ENCODE results near the gene EYA2.

The EYA2 gene

GRCh38 chr20:47079047-47079446, 184.4 kb downstream of the EYA2 start:
- no peak for DNase-seq

- DNase-seq = no peak
Observed at GRCh38 chr20:47080365-47080764, 185.7 kb downstream of the EYA2 start.

- DNase-seq = no peak
Observed at GRCh38 chr20:47086316-47086715, 191.7 kb downstream of the EYA2 start.

- DNase-seq = no peak
Observed at GRCh38 chr20:47088335-47088734, 193.7 kb downstream of the EYA2 start.

- DNase-seq = no peak
Observed at GRCh38 chr20:47089151-47089550, 194.5 kb downstream of the EYA2 start.

GRCh38 chr20:47090835-47091234, 196.2 kb downstream of the EYA2 start:
- DNase-seq = no peak

- no peak for DNase-seq
Observed at GRCh38 chr20:47093320-47093966, 198.8 kb downstream of the EYA2 start.

- no peak for DNase-seq
Observed at GRCh38 chr20:47095690-47096089, 201.0 kb downstream of the EYA2 start.

GRCh38 chr20:47097691-47098622, 203.3 kb downstream of the EYA2 start:
- DNase-seq = no peak

GRCh38 chr20:47099093-47099492, 204.4 kb downstream of the EYA2 start:
- no peak for DNase-seq

GRCh38 chr20:47099825-47100441, 205.3 kb downstream of the EYA2 start:
- no peak for DNase-seq

GRCh38 chr20:47102629-47103028, 208.0 kb downstream of the EYA2 start:
- DNase-seq = no peak

GRCh38 chr20:47106786-47107185, 212.1 kb downstream of the EYA2 start:
- DNase-seq = no peak

- no peak for DNase-seq
Observed at GRCh38 chr20:47108994-47109393, 214.4 kb downstream of the EYA2 start.

GRCh38 chr20:47110819-47111218, 216.2 kb downstream of the EYA2 start:
- DNase-seq = no peak

- no peak for DNase-seq
Observed at GRCh38 chr20:47111576-47111975, 216.9 kb downstream of the EYA2 start.

- DNase-seq = no peak
Observed at GRCh38 chr20:47113362-47114109, 218.9 kb downstream of the EYA2 start.

GRCh38 chr20:47115694-47116093, 221.1 kb downstream of the EYA2 start:
- DNase-seq = no peak

- DNase-seq = no peak
Observed at GRCh38 chr20:47117371-47117770, 222.7 kb downstream of the EYA2 start.

- no peak for DNase-seq
Observed at GRCh38 chr20:47117773-47118172, 223.1 kb downstream of the EYA2 start.

- no peak for DNase-seq
Observed at GRCh38 chr20:47118206-47118605, 223.6 kb downstream of the EYA2 start.

- DNase-seq = no peak
Observed at GRCh38 chr20:47118641-47119040, 224.0 kb downstream of the EYA2 start.

- DNase-seq = no peak
Observed at GRCh38 chr20:47120346-47120936, 225.8 kb downstream of the EYA2 start.

Measured in activated CD4-positive, CD25-positive, alpha-beta regulatory T cell treated with anti-CD3 and anti-CD28 coated beads, Interleukin-2, amount 50 U/mL, for 72 hours (primary cell).